Stimulated activated CD8-positive, alpha-beta memory T cell treated with anti-CD3 and anti-CD28 coated beads, Interleukin-4, amount 100 ng/mL, for 48 hours (primary cell): Measurements from ENCODE around the gene TCERG1.
A peak's percentile ranks its signal among the peaks of the same experiment; 100 is the strongest.

Source experiments
- DNase-seq: peaks from one replicate; pipeline ENCODE4 v3.0.0-alpha.2; 2020

Gene TCERG1

GRCh38 chr5:146446861-146447733 is at the start of gene TCERG1:
Gene TCERG1, plus strand, starts transcription at chr5:146447333. Its CDS starts 17 bp downstream, at chr5:146447350.
- peak; percentile 97 for DNase-seq

- no peak for DNase-seq
Measured at GRCh38 chr5:146398826-146399225, 48.3 kb upstream of the TCERG1 start.

GRCh38 chr5:146399481-146399880 is 47.7 kb upstream of the TCERG1 start:
- no peak for DNase-seq

GRCh38 chr5:146400201-146400600 is 46.9 kb upstream of the TCERG1 start:
- DNase-seq, result no peak

- DNase-seq, result no peak
Measured at GRCh38 chr5:146401021-146401420, 46.1 kb upstream of the TCERG1 start.

GRCh38 chr5:146402949-146403348 is 44.2 kb upstream of the TCERG1 start:
- DNase-seq, result no peak

GRCh38 chr5:146409054-146409671 is 38.0 kb upstream of the TCERG1 start:
- DNase-seq, result no peak

- DNase-seq, result no peak
Measured at GRCh38 chr5:146410272-146410671, 36.9 kb upstream of the TCERG1 start.

GRCh38 chr5:146419696-146420095 is 27.4 kb upstream of the TCERG1 start:
- DNase-seq, result no peak

GRCh38 chr5:146425023-146425422 is 22.1 kb upstream of the TCERG1 start:
- DNase-seq, result no peak

GRCh38 chr5:146426305-146426704 is 20.8 kb upstream of the TCERG1 start:
- no peak for DNase-seq

GRCh38 chr5:146426853-146427618 is 20.1 kb upstream of the TCERG1 start:
- no peak for DNase-seq

GRCh38 chr5:146427619-146427997 is 19.5 kb upstream of the TCERG1 start:
- no peak for DNase-seq

- no peak for DNase-seq
Measured at GRCh38 chr5:146428658-146429057, 18.5 kb upstream of the TCERG1 start.

GRCh38 chr5:146440353-146440752 is 6.8 kb upstream of the TCERG1 start:
- no peak for DNase-seq

- DNase-seq, result no peak
Measured at GRCh38 chr5:146440870-146441495, 6.2 kb upstream of the TCERG1 start.

- no peak for DNase-seq
Measured at GRCh38 chr5:146441896-146442295, 5.2 kb upstream of the TCERG1 start.

GRCh38 chr5:146447734-146448380 is 724 bp downstream of the TCERG1 start:
- peak; percentile 55 for DNase-seq

- DNase-seq, result no peak
Measured at GRCh38 chr5:146448783-146449519, 1.8 kb downstream of the TCERG1 start.

GRCh38 chr5:146450002-146450401 is 2.9 kb downstream of the TCERG1 start:
- no peak for DNase-seq

- no peak for DNase-seq
Measured at GRCh38 chr5:146451411-146451810, 4.3 kb downstream of the TCERG1 start.

GRCh38 chr5:146457431-146457830 is 10.3 kb downstream of the TCERG1 start:
- DNase-seq, result no peak
